Measurements from ENCODE around the gene BCAR3.

The BCAR3 gene

GRCh38 chr1:93573940-93574469 lies 107.6 kb downstream of the BCAR3 start:
- Histone ChIP-seq H3K18ac (ENCODE audit: low read length) (no peak overlapping the region), H2BK12ac (ENCODE audit: low read length) (no peak overlapping the region), H2AFZ (ENCODE audit: insufficient read depth, low read length, poor library complexity) (no peak overlapping the region), H3K9me3 (ENCODE audit: insufficient read depth, low read depth, low read length) (no peaks in the 10 kb centered on the region), H4K91ac (ENCODE audit: low read depth, low read length) (peak overlapping the region; percentile 96), H4K12ac (ENCODE audit: low read depth, low read length) (no peak overlapping the region), H3K36me3 (ENCODE audit: control insufficient read depth in 1 of 2, insufficient read depth in 2 of 2, low read length in 2 of 2) (peaks cover 31 to 39% of the 10 kb centered on the region in 2 experiments), H2BK120ac (ENCODE audit: insufficient read depth, low read length, poor library complexity) (peak overlapping the region; percentile 93), H2BK5ac (ENCODE audit: low read depth, low read length, poor library complexity) (peak overlapping the region; percentile 96), H3K9ac (ENCODE audit: low read length) (no peak overlapping the region), H2AK5ac (ENCODE audit: low read length) (no peak overlapping the region), H4K8ac (ENCODE audit: low read depth, low read length) (peak overlapping the region; percentile 83), H3K27ac (ENCODE audit: low read depth, low read length) (peak overlapping the region; percentile 97), H3K23ac (ENCODE audit: low read length) (no peak overlapping the region), H3K79me1 (ENCODE audit: low read length) (peaks cover 34% of the 10 kb centered on the region), H3K4me3 (ENCODE audit: low read depth, low read length) (no peak overlapping the region), H3K79me2 (ENCODE audit: control insufficient read depth, insufficient read depth, low read length, poor library complexity) (peaks cover 11% of the 10 kb centered on the region), H3K14ac (ENCODE audit: low read length) (no peak overlapping the region), H3K27me3 (ENCODE audit: insufficient read depth, low read length) (no peaks in the 10 kb centered on the region), H3K4me2 (ENCODE audit: low read length) (no peak overlapping the region), H3K4me1 (ENCODE audit: control insufficient read depth in 1 of 2, insufficient read depth in 2 of 2, low read length in 2 of 2) (peaks cover 38 to 47% of the 10 kb centered on the region in 2 experiments), H3K4ac (ENCODE audit: low read depth, low read length) (peak overlapping the region; percentile 60)
- DNase-seq = no peak
- WGBS (ENCODE audit: extremely low coverage, insufficient coverage, insufficient read length) = no CpG with 5 or more reads among the region's 1 CpG

GRCh38 chr1:93571623-93572310 lies 109.9 kb downstream of the BCAR3 start:
- Histone ChIP-seq H2AK5ac (ENCODE audit: low read length) (no peak overlapping the region), H3K79me1 (ENCODE audit: low read length) (peaks cover 18% of the 10 kb centered on the region), H3K4ac (ENCODE audit: low read depth, low read length) (peak overlapping the region; percentile 33), H3K27me3 (ENCODE audit: insufficient read depth, low read length) (no peaks in the 10 kb centered on the region), H2BK5ac (ENCODE audit: low read depth, low read length, poor library complexity) (no peak overlapping the region), H3K18ac (ENCODE audit: low read length) (peak overlapping the region; percentile 58), H3K27ac (ENCODE audit: low read depth, low read length) (no peak overlapping the region), H3K79me2 (ENCODE audit: control insufficient read depth, insufficient read depth, low read length, poor library complexity) (peaks cover 7% of the 10 kb centered on the region), H3K4me3 (ENCODE audit: low read depth, low read length) (no peak overlapping the region), H3K23ac (ENCODE audit: low read length) (no peak overlapping the region), H3K14ac (ENCODE audit: low read length) (no peak overlapping the region), H3K9ac (ENCODE audit: low read length) (no peak overlapping the region), H4K12ac (ENCODE audit: low read depth, low read length) (peak overlapping the region; percentile 13), H3K4me2 (ENCODE audit: low read length) (no peak overlapping the region), H2BK120ac (ENCODE audit: insufficient read depth, low read length, poor library complexity) (no peak overlapping the region), H3K36me3 (ENCODE audit: control insufficient read depth in 1 of 2, insufficient read depth in 2 of 2, low read length in 2 of 2) (peaks cover 27 to 36% of the 10 kb centered on the region in 2 experiments), H3K9me3 (ENCODE audit: insufficient read depth, low read depth, low read length) (no peaks in the 10 kb centered on the region), H4K8ac (ENCODE audit: low read depth, low read length) (peak overlapping the region; percentile 20), H4K91ac (ENCODE audit: low read depth, low read length) (peak overlapping the region; percentile 46), H3K4me1 (ENCODE audit: control insufficient read depth in 1 of 2, insufficient read depth in 2 of 2, low read length in 2 of 2) (peaks cover 27 to 36% of the 10 kb centered on the region in 2 experiments), H2AFZ (ENCODE audit: insufficient read depth, low read length, poor library complexity) (no peak overlapping the region), H2BK12ac (ENCODE audit: low read length) (peak overlapping the region; percentile 30)
- no peak for DNase-seq
- WGBS (ENCODE audit: extremely low coverage, insufficient coverage, insufficient read length) = no CpG with 5 or more reads among the region's 12 CpGs

GRCh38 chr1:93569489-93569888 lies 112.1 kb downstream of the BCAR3 start:
- WGBS (ENCODE audit: extremely low coverage, insufficient coverage, insufficient read length) = no CpG with 5 or more reads among the region's 2 CpGs
- Histone ChIP-seq H3K4me3 (ENCODE audit: low read depth, low read length) (no peak overlapping the region), H2BK12ac (ENCODE audit: low read length) (no peak overlapping the region), H2BK120ac (ENCODE audit: insufficient read depth, low read length, poor library complexity) (no peak overlapping the region), H4K91ac (ENCODE audit: low read depth, low read length) (no peak overlapping the region), H4K8ac (ENCODE audit: low read depth, low read length) (no peak overlapping the region), H3K4me1 (ENCODE audit: control insufficient read depth in 1 of 2, insufficient read depth in 2 of 2, low read length in 2 of 2) (peaks cover 22 to 29% of the 10 kb centered on the region in 2 experiments), H3K4me2 (ENCODE audit: low read length) (no peak overlapping the region), H3K14ac (ENCODE audit: low read length) (no peak overlapping the region), H3K23ac (ENCODE audit: low read length) (no peak overlapping the region), H3K9ac (ENCODE audit: low read length) (no peak overlapping the region), H3K36me3 (ENCODE audit: control insufficient read depth in 1 of 2, insufficient read depth in 2 of 2, low read length in 2 of 2) (peaks cover 30 to 42% of the 10 kb centered on the region in 2 experiments), H3K27ac (ENCODE audit: low read depth, low read length) (peak overlapping the region; percentile 29), H3K18ac (ENCODE audit: low read length) (no peak overlapping the region), H4K12ac (ENCODE audit: low read depth, low read length) (no peak overlapping the region), H2AK5ac (ENCODE audit: low read length) (no peak overlapping the region), H3K9me3 (ENCODE audit: insufficient read depth, low read depth, low read length) (no peaks in the 10 kb centered on the region), H2AFZ (ENCODE audit: insufficient read depth, low read length, poor library complexity) (no peak overlapping the region), H3K79me1 (ENCODE audit: low read length) (peaks cover 6% of the 10 kb centered on the region), H3K79me2 (ENCODE audit: control insufficient read depth, insufficient read depth, low read length, poor library complexity) (peaks cover 2% of the 10 kb centered on the region), H3K27me3 (ENCODE audit: insufficient read depth, low read length) (no peaks in the 10 kb centered on the region), H2BK5ac (ENCODE audit: low read depth, low read length, poor library complexity) (no peak overlapping the region), H3K4ac (ENCODE audit: low read depth, low read length) (no peak overlapping the region)
- DNase-seq = no peak

GRCh38 chr1:93567255-93567918 lies 114.2 kb downstream of the BCAR3 start:
- no CpG with 5 or more reads among the region's 15 CpGs for WGBS (ENCODE audit: extremely low coverage, insufficient coverage, insufficient read length)
- H3K79me2 ChIP-seq (ENCODE audit: control insufficient read depth, insufficient read depth, low read length, poor library complexity) = no peaks in the 10 kb centered on the region

More at GRCh38 chr1:93567255-93567918, 114.2 kb downstream of the BCAR3 start:
- Histone ChIP-seq H3K4me2 (ENCODE audit: low read length) (no peak overlapping the region), H4K8ac (ENCODE audit: low read depth, low read length) (no peak overlapping the region), H3K9me3 (ENCODE audit: insufficient read depth, low read depth, low read length) (no peaks in the 10 kb centered on the region), H3K23ac (ENCODE audit: low read length) (no peak overlapping the region), H3K36me3 (ENCODE audit: control insufficient read depth in 1 of 2, insufficient read depth in 2 of 2, low read length in 2 of 2) (peaks cover 27 to 33% of the 10 kb centered on the region in 2 experiments), H3K18ac (ENCODE audit: low read length) (peak overlapping the region; percentile 82), H2BK12ac (ENCODE audit: low read length) (peak overlapping the region; percentile 70), H2BK120ac (ENCODE audit: insufficient read depth, low read length, poor library complexity) (no peak overlapping the region), H2AK5ac (ENCODE audit: low read length) (no peak overlapping the region), H2AFZ (ENCODE audit: insufficient read depth, low read length, poor library complexity) (peak overlapping the region; percentile 49), H3K4me3 (ENCODE audit: low read depth, low read length) (no peak overlapping the region), H3K9ac (ENCODE audit: low read length) (no peak overlapping the region), H3K79me1 (ENCODE audit: low read length) (peaks cover 3% of the 10 kb centered on the region), H3K27me3 (ENCODE audit: insufficient read depth, low read length) (no peaks in the 10 kb centered on the region), H4K91ac (ENCODE audit: low read depth, low read length) (peak overlapping the region; percentile 67), H3K4me1 (ENCODE audit: control insufficient read depth in 1 of 2, insufficient read depth in 2 of 2, low read length in 2 of 2) (peaks cover 20 to 27% of the 10 kb centered on the region in 2 experiments), H3K27ac (ENCODE audit: low read depth, low read length) (peak overlapping the region; percentile 78), H4K12ac (ENCODE audit: low read depth, low read length) (no peak overlapping the region), H2BK5ac (ENCODE audit: low read depth, low read length, poor library complexity) (peak overlapping the region; percentile 69), H3K4ac (ENCODE audit: low read depth, low read length) (peak overlapping the region; percentile 17), H3K14ac (ENCODE audit: low read length) (peak overlapping the region; percentile 53)
- peak; percentile 93 to 94 for DNase-seq
